ENCODE measurements around the gene POLA2.

POLA2 gene

DNA sequence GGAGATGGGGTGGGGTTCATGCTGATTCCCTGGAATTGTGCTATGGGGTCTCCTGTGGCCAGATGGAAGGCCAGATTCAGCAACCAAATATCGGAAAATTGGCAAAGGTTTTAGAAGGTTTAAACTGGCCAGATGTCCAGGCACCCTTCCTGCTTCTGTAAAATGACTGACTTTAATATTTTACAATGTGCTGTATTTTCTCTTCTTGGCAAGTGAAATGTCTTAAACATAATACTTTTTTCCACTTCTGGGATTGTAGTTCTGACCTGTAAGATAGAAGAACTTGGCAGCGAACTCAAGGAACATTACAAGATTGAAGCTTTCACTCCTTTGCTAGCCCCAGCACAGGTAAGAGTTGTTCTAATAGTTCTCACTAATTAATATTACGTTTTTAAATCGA lies 17.5 kb downstream of the POLA2 start:
- DNase-seq (ENCODE audit: extremely low spot score, insufficient read length, low read depth) (no peak), FAIRE-seq (no peak)

DNA sequence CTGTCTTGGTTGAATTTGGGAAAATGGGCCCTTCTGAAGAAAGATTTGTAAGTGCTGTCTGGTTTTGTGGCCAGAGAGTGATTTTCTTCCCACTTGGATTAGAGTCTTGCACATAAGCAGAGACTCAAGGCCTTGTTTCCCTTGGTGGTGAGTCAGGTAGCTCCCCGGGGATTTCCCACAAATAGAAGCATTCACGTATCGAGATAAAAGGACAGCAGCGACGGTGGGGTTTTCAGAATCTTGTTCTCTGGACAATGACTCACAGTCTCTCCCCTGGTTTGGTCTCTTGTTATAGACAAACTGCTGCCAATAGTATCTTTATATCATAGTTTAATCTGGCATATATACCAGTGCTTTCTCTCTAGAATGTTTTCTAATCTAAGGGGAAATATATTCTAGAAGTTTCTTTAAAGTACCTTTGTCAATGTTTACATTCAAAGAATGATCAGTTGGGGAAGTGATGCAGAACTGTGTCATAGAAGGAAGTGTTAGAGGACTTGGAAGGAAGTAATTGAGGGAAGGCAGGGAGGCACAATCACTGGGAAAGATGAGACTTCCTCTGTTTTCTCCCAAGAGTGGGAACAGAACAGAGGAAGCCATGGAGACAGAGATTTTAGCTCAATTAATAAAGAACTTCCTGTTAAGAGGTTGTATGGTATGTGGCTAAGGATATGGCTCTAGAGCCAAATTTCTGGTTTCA lies 18.1 kb downstream of the POLA2 start:
- FAIRE-seq (no peak), DNase-seq (ENCODE audit: extremely low spot score, insufficient read length, low read depth) (no peak)

DNA sequence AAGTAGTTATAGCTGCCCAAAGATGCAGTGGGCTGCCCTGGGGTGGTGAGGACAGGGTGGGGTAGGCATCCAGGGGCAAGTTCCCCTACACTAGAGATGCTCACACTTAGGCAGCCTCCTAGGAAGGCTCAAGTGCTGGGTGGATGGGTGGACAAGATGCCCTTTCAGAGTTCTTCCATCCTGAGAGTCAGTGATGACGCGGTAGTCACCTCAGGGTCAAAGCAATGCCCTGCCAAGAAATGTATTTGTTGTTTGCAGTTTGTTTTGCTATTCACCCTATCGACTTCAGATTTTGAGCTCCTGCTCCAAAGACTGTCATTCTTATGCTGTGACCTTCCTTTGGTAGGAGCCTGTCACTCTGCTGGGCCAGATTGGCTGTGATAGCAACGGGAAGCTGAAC lies 18.9 kb downstream of the POLA2 start:
- DNase-seq (ENCODE audit: extremely low spot score, insufficient read length, low read depth): no peak
- FAIRE-seq: no peak

DNA sequence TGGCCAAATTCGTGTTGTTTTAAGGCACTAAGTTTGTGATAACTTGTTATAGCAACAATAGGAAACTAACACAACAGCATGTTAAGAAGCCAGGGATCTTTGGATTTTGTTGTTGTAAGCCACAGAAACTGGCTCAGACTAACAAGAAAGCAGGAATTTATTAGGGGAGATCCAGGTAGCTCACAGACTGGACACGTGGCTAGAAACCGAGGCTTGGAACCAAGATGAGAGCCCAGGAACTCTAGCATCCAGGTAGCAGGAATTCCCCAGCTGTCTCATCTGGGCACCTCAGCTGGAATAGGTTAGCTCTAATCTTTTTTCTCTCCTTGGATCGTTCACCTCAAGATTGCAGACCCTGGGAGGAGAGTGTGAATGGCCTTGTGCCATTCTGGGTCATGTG lies 24.9 kb downstream of the POLA2 start:
- FAIRE-seq (no peak), DNase-seq (ENCODE audit: extremely low spot score, insufficient read length, low read depth) (no peak)

DNA sequence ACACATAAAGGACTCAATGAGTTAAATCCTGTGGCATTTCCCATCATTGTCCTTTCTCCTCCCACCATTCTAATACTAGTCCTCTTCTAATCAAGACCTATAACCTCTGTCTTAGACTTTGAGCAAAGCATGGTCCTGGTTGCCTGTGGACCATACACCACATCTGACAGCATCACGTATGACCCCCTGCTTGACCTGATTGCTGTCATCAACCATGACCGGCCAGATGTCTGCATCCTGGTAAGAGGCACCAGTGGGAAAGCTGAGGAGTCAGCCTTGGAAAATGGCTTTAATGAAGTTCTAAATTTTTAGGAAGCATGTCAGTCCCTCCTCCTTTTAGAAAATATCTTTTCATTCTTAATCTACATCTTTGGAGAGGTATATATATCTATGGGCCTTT lies 25.8 kb downstream of the POLA2 start:
- DNase-seq (ENCODE audit: extremely low spot score, insufficient read length, low read depth) (no peak), FAIRE-seq (no peak)

DNA sequence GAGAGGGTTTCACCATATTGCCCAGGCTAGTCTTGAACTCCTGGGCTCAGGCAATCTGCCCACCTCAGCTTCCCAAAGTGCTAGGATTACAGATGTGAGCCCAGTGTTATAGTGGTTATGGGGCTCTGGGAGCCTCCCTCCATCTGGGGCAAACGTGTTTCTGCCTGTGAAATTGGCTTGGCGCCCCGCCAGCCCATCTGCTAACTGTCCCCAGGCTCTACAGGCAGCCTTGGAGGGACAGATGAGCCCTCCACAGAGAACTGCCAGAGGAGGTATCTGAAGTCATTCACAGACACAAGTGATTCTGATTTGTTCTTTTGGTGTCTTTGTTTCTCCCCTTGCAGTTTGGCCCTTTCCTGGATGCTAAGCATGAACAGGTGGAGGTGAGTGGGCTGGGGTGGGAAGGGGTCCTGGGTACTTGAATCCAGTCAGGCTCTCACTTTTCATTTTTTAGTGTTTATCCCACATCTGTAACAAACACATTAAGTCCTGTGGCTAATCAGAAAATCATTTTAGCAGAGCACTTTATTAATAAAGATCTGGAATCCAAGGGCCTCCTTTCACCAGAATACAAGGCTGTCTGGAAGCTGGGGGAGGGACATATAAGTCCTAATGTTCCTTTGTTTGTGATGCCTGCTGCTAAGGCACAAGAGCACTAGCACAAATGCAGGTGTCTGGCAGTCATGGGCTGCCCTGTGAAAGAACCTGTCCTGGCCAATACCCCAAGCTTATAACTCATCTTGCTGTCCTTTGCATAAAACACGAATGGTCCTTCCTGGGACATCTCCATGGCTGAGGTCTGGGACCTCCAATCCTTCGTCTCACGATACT lies 27.2 kb downstream of the POLA2 start:
- FAIRE-seq: no peak
- no peak for DNase-seq (ENCODE audit: extremely low spot score, insufficient read length, low read depth)

DNA sequence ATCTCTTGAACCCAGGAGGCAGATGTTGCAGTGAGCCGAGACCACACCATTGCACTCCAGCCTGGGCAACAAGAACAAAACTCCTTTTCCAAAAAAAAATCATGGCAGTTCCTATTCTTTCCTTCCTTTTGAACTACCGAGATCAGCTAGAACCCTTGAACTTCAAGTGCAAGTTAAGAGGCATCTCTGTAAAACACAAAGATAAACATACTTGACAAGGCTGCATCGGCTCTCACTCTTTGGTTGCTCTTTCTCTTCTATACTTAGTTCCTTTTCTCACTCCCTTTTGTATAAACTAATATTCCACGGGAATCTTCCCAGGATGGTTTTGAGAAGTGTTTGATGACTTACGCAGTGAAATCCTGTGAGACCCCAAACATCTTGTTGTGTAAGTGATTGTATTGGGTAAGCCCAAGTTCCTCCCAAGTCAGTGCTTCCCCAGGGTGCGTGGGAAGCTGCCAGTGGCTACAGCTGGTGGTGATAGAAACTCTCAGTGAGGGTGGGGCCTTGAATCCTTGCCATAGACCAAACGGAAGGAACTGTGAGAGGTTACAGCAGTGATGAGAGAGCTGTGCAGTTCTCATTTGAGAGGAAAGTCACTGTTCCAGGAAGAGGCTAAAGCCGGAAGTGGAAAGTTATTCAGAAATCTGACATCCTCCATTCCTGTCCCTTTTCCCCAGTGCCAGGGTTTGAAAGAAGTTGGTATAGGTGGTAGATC lies 28.8 kb downstream of the POLA2 start:
- no peak for DNase-seq (ENCODE audit: extremely low spot score, insufficient read length, low read depth)
- peak; percentile 21 for FAIRE-seq

DNA sequence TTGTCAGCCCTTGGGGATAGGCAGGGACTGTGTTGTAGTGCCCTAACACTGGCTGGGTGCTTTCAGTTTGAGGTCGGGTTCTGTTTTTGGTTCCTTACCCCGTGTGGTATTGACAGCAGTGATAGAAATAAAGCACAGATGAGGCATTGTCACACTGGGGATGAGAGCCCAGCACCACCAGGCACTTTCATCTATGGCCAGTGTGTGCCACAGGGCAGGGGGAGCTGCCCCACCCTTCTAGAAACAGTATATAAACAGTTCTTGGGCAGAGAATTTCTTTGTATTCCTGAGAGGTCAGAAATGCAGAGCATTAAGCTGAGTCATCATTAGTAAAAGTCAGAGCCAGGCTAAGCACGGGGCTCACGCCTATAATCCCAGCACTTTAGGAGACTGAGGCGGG lies 29.9 kb downstream of the POLA2 start:
- DNase-seq (ENCODE audit: extremely low spot score, insufficient read length, low read depth) (no peak), FAIRE-seq (no peak)

DNA sequence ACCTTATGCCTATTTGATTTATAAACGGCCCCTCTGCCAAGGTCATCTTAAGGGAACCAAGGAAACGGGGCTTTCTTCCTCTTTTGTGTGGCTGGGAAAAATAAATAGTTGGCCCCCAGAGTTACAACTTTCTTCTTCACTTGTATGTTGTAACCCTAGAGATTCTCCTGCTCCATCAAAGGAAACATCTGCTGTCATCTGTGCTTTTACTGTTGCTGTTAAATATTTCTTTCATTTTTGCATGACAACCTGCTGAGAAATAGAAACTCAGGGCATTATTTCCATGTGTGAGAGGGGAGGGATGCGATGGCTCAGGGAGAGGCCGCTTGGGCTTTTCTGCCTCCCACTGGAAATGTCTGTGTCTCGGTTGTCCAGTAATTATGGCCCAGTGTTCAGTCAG lies 31.1 kb downstream of the POLA2 start:
- no peak for FAIRE-seq

DNA sequence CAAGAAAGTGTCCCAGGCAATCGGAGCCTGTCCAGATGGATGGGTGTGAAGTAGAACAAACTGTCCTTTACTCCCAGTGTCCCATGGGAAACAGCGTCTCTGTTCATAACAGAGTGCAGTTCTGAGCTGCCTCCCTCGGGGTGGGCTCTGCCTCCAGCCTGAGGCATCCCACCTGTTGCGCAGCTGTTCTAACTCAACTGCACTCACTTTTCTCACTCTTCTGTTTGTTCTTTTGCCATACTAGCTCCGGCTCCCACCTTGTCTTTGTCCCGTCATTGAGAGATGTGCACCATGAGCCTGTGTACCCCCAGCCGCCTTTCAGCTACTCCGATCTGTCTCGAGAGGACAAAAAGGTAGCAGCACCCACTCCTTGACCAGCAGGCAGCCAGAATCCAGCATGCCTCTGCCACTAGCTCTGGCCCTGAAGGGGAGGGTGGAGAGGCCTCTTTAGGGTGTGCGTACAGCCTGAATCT lies 32.2 kb downstream of the POLA2 start:
- no peak for DNase-seq (ENCODE audit: extremely low spot score, insufficient read length, low read depth)
- no peak for FAIRE-seq

More for the DNA sequence above, 31.1 kb downstream of the POLA2 start:
- DNase-seq (ENCODE audit: extremely low spot score, insufficient read length, low read depth): no peak

DNA sequence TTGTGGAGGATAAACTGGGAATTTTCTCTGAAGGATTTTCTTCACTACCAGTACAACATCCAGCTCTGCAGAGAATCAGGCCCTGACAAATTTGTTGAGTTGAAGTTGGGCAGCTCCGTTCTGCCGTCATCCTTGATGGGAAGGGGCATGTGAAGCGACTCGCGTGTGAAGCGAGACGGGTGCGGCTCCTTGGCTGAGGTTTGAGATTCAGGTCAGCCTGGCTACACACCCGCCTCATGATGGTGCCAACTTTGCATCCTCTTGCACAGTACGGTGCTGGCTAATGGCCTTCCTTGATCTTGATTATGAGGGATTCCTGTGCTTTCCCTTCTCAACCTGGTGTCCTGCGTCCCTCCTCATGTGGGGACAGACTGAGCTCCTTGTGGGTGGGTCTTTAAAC lies 33.2 kb downstream of the POLA2 start:
- DNase-seq (ENCODE audit: extremely low spot score, insufficient read length, low read depth) (no peak), FAIRE-seq (no peak)

DNA sequence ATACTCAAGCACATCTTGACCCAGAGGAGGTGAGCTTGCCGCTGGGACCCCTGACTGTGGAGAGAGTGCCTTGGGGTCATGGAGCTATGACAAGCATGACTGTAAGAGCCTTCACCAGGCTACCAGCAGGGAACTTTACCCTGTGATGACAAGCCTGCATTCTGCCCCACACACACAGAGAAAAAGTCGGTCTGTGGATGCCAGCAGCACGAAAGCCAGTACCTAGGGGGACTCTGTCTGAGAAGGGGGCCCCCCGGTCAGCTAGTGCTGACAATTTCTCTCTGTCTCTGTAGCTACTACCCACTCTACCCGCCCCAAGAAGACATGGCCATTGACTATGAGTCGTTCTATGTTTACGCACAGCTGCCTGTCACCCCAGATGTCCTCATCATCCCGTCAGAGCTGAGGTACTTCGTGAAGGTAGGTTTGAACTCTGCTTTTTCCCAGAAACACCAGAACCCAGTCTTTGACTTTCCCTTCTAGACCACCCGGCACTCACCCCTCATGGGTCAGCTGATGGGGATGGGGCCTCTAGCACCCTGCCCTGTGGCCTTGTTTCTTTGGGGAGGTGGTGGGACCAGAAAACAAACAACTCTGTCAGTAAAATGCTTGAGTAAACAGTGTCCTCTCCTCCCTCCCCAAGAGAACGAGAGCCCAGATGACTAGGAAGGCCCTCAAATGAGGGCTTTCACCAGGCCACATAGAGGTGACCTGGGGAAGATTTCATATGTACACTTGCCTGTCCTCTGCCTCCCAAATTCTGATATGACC lies 34.0 kb downstream of the POLA2 start:
- FAIRE-seq: no peak

DNA sequence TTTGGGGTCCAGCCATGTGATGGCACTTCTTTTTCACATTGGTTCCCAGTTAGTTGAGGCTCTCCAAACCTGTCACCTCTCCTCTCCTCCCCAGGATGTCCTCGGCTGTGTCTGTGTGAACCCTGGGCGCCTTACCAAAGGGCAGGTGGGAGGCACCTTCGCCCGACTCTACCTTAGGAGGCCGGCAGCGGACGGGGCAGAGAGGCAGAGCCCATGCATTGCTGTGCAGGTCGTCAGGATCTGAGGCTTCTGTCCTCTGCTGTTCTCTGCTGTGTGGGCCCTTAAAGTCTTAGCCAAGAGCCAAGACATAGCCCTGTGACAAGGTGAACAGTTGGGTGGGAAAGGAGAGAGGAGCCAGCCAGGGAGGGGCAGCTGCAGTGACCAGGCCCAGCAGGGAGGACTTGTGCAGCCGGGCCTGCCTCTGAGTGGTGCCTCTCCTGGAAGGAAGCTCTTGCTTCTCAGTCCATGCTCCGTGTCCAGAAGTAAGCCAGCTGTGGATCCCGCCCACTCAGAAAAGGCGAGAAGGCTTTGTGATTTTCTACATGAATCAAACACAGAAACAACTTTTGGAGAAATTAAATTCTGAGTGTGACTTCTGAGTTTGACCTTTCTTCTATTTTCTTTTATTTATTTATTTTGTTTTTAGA lies 35.4 kb downstream of the POLA2 start:
- DNase-seq (ENCODE audit: extremely low spot score, insufficient read length, low read depth): no peak
- FAIRE-seq: no peak

More for the DNA sequence above, 34.0 kb downstream of the POLA2 start:
- DNase-seq (ENCODE audit: extremely low spot score, insufficient read length, low read depth): no peak

DNA sequence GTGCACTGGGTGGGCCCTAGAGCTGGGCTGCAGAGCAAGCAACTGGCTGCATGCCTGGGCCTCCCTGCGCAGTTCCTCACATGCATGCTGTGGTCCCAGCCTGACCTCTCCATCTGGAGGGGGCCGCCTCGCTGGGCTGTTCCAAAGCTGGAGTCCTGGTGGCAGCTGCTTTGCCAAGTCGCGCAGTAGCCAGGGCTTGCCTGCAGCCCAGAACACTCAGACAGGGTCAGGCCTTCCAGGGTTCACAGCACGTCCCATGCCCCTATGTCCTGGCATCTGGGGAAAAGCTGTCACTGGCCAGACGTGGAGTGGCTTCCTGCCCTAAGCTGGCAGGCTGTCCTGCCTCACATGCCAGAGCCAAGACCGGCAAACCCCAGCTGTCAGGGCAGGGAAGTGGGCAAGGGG lies 36.4 kb downstream of the POLA2 start:
- no peak for FAIRE-seq

DNA sequence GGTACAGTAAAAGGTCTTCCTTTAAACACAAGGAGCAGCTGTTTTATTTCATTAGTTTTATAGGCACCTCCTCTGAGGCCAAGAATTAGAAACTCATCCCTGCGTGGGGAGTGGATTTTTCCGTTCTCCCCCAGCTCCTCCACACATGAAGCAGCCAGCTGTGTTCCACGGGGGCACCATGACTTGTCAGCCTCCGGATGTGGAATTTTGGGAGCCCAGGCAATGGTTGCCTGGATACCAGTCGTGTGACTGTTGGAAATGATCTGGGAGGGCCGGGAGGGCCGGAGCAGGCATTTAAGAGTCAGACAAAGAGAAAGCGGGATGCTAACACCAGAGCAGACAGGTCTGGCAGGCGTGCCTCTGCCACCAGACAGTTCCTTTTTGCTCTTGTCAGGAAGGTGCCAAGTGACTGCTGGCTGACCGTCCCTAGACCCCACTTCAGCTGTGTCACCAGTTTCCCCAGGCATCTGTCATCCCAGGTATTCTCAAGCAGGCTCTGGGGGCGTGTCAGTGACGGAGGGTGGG lies 37.0 kb downstream of the POLA2 start:
- FAIRE-seq: no peak

More for the DNA sequence above, 36.4 kb downstream of the POLA2 start:
- DNase-seq (ENCODE audit: extremely low spot score, insufficient read length, low read depth): no peak

DNA sequence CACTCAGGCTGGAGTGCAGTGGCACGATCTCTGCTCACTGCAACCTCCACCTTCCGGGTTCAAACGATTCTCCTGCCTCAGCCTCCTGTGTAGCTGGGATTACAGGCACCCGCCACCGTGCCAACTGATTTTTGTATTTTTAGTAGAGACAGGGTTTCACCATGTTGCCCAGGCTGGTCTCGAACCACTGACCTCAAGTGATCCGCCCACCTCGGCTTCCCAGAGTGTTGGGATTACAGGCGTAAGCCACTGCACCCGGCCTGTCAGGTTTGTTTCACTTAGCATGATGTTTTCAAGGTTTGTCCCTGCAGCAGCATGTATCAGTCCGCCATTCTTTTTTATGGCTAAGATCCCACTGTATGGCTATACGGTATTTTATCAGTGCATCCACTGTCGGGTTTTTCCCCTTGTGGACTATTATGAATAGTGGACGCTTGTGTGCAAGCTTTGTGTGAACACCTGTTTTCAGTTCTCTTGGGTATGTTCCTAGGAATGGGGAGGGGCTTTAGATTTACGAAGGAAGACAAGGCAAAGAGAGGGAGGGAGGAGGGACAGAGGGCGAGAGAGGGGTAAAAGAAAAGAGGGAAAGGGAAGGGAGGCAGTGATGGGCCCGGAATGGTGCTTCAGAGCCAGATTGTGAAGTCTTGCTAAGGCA lies 39.0 kb downstream of the POLA2 start:
- no peak for FAIRE-seq
- no peak for DNase-seq (ENCODE audit: extremely low spot score, insufficient read length, low read depth)

More for the DNA sequence above, 37.0 kb downstream of the POLA2 start:
- no peak for DNase-seq (ENCODE audit: extremely low spot score, insufficient read length, low read depth)

DNA sequence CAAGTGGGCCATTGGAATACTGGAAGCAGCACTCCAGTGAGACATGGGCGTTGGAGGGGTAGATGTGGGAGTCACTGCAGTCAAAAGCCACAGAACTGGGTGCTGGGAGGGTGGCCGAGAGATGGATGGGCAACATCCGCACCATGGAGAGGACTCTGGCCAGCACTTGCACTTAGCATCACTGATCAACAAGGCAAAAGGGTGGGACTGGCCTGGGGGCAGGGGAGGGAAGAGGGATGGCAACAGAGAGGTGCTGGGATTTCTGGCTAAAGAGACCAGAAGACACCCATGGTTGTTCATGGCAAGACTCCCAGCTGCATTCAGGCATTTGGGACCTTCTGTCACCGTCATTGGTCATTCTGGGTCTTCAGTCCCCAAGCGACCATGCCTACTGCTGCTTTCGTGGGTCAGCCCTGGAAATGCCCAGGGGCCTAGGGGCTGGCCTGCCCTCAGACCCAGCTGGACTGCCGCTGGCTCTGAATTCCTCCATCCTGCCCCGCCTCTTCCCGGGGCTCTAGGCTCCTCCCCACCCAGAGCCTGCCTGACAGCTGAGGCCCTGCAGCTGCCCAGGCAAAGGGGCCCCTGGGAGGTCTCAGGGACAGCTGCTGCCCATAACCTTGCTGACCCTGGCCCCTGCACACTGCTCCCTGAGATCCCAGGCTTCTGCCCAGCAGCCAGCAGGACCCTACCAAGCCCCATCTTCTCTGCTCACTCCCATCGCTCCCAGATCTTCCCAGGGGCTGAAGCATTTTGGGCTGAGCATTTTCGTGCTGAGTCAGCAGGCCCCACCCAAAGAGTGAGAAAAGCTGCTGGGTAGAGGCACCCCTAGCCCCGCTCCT lies 39.9 kb downstream of the POLA2 start:
- DNase-seq (ENCODE audit: extremely low spot score, insufficient read length, low read depth) (no peak), FAIRE-seq (no peak)

DNA sequence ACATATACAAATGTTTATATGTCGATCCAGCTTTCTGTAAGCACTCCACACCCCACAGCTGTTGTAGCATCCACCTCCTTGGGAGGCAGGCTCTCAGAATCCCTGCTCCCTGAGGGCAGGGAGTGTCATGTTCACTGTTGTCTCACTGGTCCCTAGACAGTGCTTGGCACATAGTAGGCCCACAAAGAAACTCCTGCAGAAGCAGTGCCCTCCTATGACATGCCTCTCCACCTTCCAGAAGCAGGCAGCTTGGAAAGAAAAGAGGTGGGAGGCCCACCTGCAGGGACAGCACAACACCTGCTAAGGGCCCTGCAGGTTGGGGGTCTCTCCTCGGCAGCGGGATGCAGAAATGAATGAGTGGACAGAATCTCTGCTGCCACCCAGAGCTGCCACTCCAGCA lies 41.8 kb downstream of the POLA2 start:
- DNase-seq (ENCODE audit: extremely low spot score, insufficient read length, low read depth) (no peak), FAIRE-seq (no peak)
